ENCODE results near the gene RALB.
A peak's percentile ranks its signal among the peaks of the same experiment; 100 is the strongest.

RALB gene

GRCh38 chr2:120262761-120263428, 10.2 kb downstream of the RALB start:
- no peak for DNase-seq (ENCODE audit: low spot score)

DNA sequence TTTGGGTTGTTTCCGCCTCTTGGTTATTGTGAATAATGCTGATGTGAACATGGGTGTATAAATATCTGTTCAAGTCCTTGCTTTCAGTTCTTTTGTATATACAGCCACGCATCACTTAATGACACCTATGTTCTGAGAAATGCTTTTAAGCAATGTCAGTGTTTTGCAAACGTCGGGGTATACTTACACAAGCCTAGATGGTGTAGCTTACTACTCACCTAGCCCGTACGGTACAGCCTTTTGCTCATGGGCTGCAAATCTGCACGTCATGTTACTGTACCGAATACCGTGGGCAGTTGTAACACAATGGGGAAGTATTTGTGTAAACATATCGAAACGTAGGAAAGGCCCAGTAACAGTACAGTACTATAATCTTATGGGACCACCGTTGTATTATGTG, 12.4 kb downstream of the RALB start:
- no peak for DNase-seq (ENCODE audit: low spot score)

DNA sequence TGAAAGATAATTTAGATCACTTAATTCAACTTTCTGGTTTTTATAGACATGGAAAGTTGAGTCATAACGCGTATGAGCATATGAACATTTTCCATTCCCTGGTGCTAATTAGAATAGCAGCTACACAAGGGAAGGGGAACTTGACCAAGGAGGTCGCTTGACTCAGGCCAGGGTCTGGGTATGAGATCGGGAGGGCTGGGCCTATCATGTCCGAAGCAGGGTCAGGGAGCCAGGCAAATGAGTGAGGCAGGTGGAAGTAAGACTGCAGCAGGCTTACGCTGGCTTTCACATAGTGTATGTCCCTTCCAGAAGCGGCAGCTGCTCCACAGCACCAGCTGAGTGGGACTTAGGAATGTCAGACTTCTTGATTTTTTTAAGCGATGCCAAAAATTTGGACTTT, 14.7 kb downstream of the RALB start:
- no peak for DNase-seq (ENCODE audit: low spot score)

GRCh38 chr2:120269076-120269744, 16.6 kb downstream of the RALB start:
- no peak for DNase-seq (ENCODE audit: low spot score)

DNA sequence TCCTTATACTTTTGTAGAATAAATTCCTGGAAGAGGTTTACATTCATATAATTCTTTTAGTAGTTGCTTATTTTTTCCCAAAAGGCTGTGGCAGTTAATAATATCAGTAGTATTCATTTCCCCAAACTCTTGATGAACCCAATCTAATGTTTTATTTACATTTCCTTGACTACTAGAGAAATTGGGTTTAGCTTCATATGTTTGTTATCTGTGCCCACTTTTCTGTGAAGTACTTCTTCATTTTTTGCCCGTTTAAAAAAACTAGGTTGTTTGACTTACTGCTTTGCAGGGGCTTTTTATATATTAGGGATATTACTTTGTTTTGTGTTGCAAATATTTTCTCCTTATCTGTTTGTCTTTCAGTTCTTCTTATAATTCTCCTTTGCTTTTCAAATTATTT, 17.2 kb downstream of the RALB start:
- no peak for DNase-seq (ENCODE audit: low spot score)

GRCh38 chr2:120271711-120272379, 19.2 kb downstream of the RALB start:
- DNase-seq (ENCODE audit: low spot score) = no peak

DNA sequence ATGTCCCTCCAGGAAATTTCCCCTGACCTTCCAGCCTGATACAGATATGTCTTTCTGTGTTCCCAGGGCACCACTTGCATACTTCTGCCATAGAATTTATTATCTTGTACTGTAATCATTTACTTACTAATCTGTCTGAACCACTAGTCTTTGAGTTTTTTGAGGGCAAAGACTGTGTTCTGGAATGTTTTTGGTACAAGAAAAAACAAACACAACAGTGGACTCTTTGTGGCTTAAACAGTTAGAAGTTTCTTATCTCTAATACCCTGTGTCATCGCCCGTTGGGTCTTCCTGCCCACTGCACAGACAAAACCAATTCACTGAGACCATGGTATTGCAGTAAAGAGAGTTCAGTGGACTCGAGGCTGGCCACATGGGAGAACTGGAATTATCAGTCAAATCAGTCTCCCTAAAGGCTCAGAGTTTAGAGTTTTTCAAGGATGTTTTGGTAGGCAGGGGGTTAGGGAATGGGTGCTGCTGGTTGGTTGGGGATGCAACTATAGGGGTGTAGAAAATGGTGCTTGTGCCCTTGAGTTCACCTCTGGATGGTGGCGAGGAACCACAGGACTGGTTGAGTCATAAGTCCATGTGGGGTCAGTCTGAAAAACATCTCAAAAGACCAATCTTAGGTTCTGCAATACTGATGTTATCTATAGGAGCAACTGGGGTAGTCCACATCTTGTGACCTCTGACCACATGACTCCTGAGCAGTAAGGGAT, 20.3 kb downstream of the RALB start:
- DNase-seq (ENCODE audit: low spot score) = no peak

GRCh38 chr2:120275617-120276400, 23.2 kb downstream of the RALB start:
- no peak for DNase-seq (ENCODE audit: low spot score)

GRCh38 chr2:120277505-120278205, 25.0 kb downstream of the RALB start:
- DNase-seq (ENCODE audit: low spot score) = no peak

DNA sequence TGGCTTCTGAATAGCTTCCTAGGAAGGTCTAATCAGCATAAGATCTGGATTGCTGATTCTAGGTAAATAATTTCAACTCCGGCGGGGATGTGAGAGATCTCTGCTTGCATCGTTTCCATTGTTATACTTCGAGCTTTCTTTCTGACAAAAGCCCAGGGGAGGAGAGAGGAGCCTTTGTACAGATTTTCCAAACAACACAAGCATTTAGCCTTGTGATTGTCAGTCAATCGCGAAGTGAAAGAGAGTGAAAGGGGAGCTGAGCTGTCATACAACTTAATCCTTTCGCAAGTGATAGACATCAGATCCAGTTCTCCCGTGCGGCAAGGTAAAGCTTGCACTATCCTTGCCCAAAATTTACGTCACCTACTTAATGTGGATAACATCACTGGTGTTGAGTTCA, 26.2 kb downstream of the RALB start:
- no peak for DNase-seq (ENCODE audit: low spot score)

- no peak for DNase-seq (ENCODE audit: low spot score)
These were observed 27.1 kb downstream of the RALB start for GRCh38 chr2:120279708-120280107.

- DNase-seq (ENCODE audit: low spot score) = no peak
These were observed 31.0 kb downstream of the RALB start for GRCh38 chr2:120283649-120284048.

GRCh38 chr2:120285056-120285455, 32.4 kb downstream of the RALB start:
- DNase-seq (ENCODE audit: low spot score) = no peak

DNA sequence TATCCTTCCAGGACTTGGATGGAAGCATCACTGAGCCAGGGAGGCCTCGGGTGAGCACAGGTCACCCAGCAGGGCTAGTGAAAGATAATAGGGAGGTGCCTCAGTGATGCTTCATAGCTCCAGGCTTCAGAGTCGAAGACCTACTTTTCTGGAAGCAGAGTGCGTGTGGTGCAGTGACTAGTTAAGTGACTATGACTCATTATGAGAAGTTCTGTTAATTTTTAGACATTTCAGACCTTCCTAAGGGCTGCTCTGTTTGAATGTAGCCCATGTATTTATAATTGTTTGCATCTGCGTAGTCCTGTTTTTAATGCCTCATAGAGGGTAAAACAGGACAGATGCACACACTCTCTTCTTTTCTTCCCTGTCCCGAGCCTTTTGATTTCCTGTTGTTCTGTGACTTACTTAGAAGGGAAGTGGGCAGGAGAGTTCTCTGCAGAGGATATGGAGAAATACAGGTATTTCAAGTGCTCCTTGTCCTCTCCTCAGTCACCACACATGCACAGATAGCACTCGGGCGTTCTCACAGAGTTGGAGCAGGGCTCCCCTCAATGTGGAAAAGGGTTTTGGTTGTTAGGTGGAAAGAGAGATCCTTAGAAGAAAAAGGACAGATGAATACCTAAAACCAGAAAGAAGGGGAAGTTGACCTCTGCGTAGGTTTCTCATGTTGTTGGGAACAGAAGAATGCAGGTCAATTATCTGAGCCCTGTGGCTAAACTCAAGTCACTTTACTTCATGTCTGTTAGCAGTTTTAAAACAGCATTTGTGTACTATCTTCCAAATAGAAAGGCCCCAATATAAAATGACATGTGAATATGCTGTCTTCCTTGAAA, 34.7 kb downstream of the RALB start:
- DNase-seq (ENCODE audit: low spot score) = peak; percentile 13

DNA sequence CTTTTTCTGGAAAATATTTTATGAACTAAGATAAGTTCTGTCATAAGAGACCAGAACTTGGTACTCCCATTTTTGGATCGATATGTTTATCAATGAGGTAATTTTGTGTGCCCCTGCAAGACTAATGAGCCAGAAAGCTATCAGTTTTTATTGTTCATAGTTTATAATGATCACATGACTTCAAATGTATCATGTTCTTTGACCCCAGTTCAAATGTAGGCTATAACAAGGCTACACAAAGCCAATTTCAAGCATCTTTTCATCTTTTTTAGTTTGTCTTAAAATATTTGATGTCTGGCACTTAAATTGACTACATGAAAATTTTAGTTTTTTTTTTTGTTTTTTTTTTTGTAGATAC, 35.3 kb downstream of the RALB start:
- DNase-seq (ENCODE audit: low spot score) = no peak

DNA sequence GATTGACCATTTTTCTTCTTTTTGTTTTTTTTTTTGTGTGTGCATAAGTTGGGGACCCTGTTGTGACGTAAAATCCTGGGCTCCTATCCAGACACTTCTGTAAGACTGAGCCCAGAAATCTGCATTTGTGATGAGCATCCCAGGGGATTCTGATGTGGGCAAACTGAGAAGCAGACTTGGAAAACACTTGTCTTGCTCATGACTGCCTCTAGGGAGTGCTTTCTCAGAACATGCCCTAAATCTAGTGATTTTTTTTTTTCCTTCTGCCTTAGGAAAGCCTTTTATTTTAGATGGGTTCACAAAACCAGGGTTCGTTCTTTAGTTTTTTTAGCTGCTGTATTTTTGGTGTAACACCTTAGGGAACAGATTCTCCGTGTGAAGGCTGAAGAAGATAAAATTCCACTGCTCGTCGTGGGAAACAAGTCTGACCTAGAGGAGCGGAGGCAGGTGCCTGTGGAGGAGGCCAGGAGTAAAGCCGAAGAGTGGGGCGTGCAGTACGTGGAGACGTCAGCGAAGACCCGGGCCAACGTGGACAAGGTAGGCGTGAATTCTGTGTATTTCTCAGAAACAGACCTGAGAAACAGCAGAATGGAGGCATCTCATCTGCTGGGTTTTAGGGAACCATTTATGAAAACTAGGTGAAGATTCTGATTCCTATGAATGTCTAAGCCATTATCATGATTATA, 36.7 kb downstream of the RALB start:
- DNase-seq (ENCODE audit: low spot score) = no peak

DNA sequence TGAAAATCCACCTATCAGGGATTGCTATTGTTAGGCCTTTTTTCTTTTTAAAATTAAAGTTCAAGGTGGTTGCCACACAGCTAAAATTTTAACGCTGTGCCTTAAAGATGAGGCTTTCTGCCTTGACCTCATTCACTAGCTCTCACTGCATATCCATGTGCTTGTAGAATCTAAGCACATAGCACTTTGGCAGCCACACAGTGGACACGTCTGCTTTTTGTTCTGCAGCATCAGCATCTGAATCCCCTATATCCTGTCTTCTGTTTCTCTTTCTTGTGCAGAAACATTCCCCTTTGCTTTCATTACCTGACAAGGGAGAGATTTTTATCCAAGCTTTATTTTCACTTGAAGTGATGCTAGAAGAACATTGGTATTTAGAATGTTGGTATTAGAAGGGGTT, 38.1 kb downstream of the RALB start:
- DNase-seq (ENCODE audit: low spot score) = no peak

GRCh38 chr2:120291401-120292311, 39.0 kb downstream of the RALB start:
- DNase-seq (ENCODE audit: low spot score) = no peak

All from CD4-positive, alpha-beta T cell treated with Interleukin-15 for 4 hours (primary cell).